Lower lobe of right lung (tissue), 2 donors: ENCODE data around the gene HPGDS. TPM values are rescaled to one million over a fixed set of nuclear protein-coding genes. Genes with fewer than 3 reads are reported as not detected.

Experiments
- ATAC-seq, 2 donors: fragments of 200-7000 bp; cut with Tn5 transposase; one replicate each; pipeline ENCODE4 v1.9.1; 2020 to 2022; ENCODE audit warnings: mild to moderate bottlenecking in 2 of 2, moderate library complexity in 2 of 2
- DNase-seq: peaks from one replicate; pipeline ENCODE4 v3.0.0-alpha.2; 2020
- H3K27ac ChIP-seq: fragments of 200-600 bp; one replicate; pipeline ENCODE4 v1.8.0; 2022
- H3K27me3 ChIP-seq: fragments of 200-600 bp; one replicate; pipeline ENCODE4 v1.8.0; 2022; ENCODE audit warnings: low read depth
- H3K36me3 ChIP-seq: fragments of 200-600 bp; one replicate; pipeline ENCODE4 v1.8.0; 2022; ENCODE audit warnings: mild to moderate bottlenecking
- H3K4me1 ChIP-seq: fragments of 200-600 bp; one replicate; pipeline ENCODE4 v1.8.0; 2022
- H3K4me3 ChIP-seq: fragments of 200-600 bp; one replicate; pipeline ENCODE4 v1.8.0; 2022; ENCODE audit warnings: mild to moderate bottlenecking
- H3K9me3 ChIP-seq: fragments of 200-600 bp; one replicate; pipeline ENCODE4 v1.8.0; 2022
- CTCF ChIP-seq: fragments of 200-600 bp; IDR thresholded peaks from one replicate; pipeline ENCODE4 v1.8.0; 2022; ENCODE audit warnings: antibody characterized with exemption, mild to moderate bottlenecking
- intact Hi-C: fragments of 100-400 bp; cut with DNase I; formaldehyde crosslinking; loops from one replicate; pipeline ENCODE4 v1.11.0; 2022
- total RNA-seq: library from RNA; stranded (reverse); fragmentation: NEBNext Ultra II Directional; extraction: Animal tissue kit (Norgen Biotek cat#: 25700); gene quantifications from one replicate; pipeline ENCODE4 v1.2.1, GENCODE V29; 2021
- donor health status: DM: no; HTN: yes; CAD: no; lungs with severe emphysema.

The HPGDS gene
- total RNA-seq, 1 donor from 2014 or later: 12.5 TPM

- no peak overlapping the region for H3K27ac ChIP-seq
- no peak for TF ChIP-seq CTCF
- H3K9me3 ChIP-seq: no peaks in the 10 kb centered on the region
- H3K27me3 ChIP-seq: no peaks in the 10 kb centered on the region
- DNase-seq: no peak
- intact Hi-C loops: no loop called here
- H3K4me3 ChIP-seq: no peak overlapping the region
- H3K36me3 ChIP-seq: peaks cover 23% of the 10 kb centered on the region
- ATAC-seq: no peak
- no peaks in the 10 kb centered on the region for H3K4me1 ChIP-seq
These were observed 80.2 kb downstream of the HPGDS start for GRCh38 chr4:94262163-94263016.

- Histone ChIP-seq H3K36me3 (peaks cover 42% of the 10 kb centered on the region), H3K4me3 (no peak overlapping the region), H3K27me3 (no peaks in the 10 kb centered on the region), H3K27ac (no peak overlapping the region), H3K9me3 (no peaks in the 10 kb centered on the region), H3K4me1 (no peaks in the 10 kb centered on the region)
- ATAC-seq: no peak
- no peak for DNase-seq
- peak; percentile 12 for TF ChIP-seq CTCF
- intact Hi-C loops: no loop called here
These were observed 85.8 kb downstream of the HPGDS start for GRCh38 chr4:94256828-94257227.

- intact Hi-C loops: no loop called here
These were observed 86.4 kb downstream of the HPGDS start for GRCh38 chr4:94256144-94256783.

GRCh38 chr4:94253036-94253435 is 89.6 kb downstream of the HPGDS start:
- Histone ChIP-seq H3K4me1 (no peaks in the 10 kb centered on the region), H3K27ac (no peak overlapping the region), H3K9me3 (no peaks in the 10 kb centered on the region), H3K36me3 (peaks cover 54% of the 10 kb centered on the region), H3K27me3 (no peaks in the 10 kb centered on the region), H3K4me3 (no peak overlapping the region)
- ATAC-seq: no peak
- intact Hi-C loops: no loop called here
- TF ChIP-seq CTCF: no peak
- DNase-seq: no peak

More at GRCh38 chr4:94256144-94256783, 86.4 kb downstream of the HPGDS start:
- Histone ChIP-seq H3K36me3 (peaks cover 47% of the 10 kb centered on the region), H3K27me3 (no peaks in the 10 kb centered on the region), H3K4me3 (no peak overlapping the region), H3K4me1 (no peaks in the 10 kb centered on the region), H3K9me3 (no peaks in the 10 kb centered on the region), H3K27ac (no peak overlapping the region)
- no peak for DNase-seq
- no peak for ATAC-seq
- TF ChIP-seq CTCF: no peak

GRCh38 chr4:94251094-94251493 is 91.5 kb downstream of the HPGDS start:
- no peak for DNase-seq
- no peak for ATAC-seq
- Histone ChIP-seq H3K4me1 (no peaks in the 10 kb centered on the region), H3K27me3 (no peaks in the 10 kb centered on the region), H3K36me3 (peaks cover 54% of the 10 kb centered on the region), H3K9me3 (no peaks in the 10 kb centered on the region), H3K27ac (no peak overlapping the region), H3K4me3 (no peak overlapping the region)
- no peak for TF ChIP-seq CTCF
- intact Hi-C loops: no loop called here

Other genes starting within 250 kb of the HPGDS start
- gene SMARCAD1, start 135.0 kb downstream of the HPGDS start, total RNA-seq: 24.2 TPM
- gene PDLIM5, start 109.1 kb upstream of the HPGDS start, total RNA-seq: 75.8 TPM